Smooth muscle cell (in vitro differentiated cells): ENCODE measurements around the gene BCAN. TPM values are rescaled to one million over a fixed set of nuclear protein-coding genes. Genes with fewer than 3 reads are reported as not detected.
A peak's percentile ranks its signal among the peaks of the same experiment; 100 is the strongest.
"Not testable (repeated sequence)": the region's sequence is repeated elsewhere in the genome, so short reads cannot be mapped to it uniquely, and the experiment has no call there.

Experiments
- DNase-seq: peaks from one replicate; lab custom pipeline; 2025; ENCODE audit not compliant: unreplicated experiment; lab: John Stamatoyannopoulos, UW
- H2AFZ ChIP-seq: fragments of 200-600 bp; sonication (generic); 2 replicates; pipeline ENCODE4 v1.6.0; 2016; ENCODE audit warnings: antibody characterized with exemption, low read depth, mild to moderate bottlenecking
- H3F3A ChIP-seq: fragments of 200-600 bp; sonication (generic); 2 replicates; pipeline ENCODE4 v1.6.0; 2017; ENCODE audit warnings: antibody characterized with exemption, low read depth
- H3K27ac ChIP-seq: fragments of 200-600 bp; sonication (generic); 2 replicates; pipeline ENCODE4 v1.5.1; 2016; ENCODE audit warnings: low read depth, mild to moderate bottlenecking
- H3K27me3 ChIP-seq: fragments of 200-600 bp; sonication (generic); 2 replicates; pipeline ENCODE4 v1.6.1; 2016; ENCODE audit warnings: low read depth, mild to moderate bottlenecking
- H3K36me3 ChIP-seq: fragments of 200-600 bp; sonication (generic); 2 replicates; pipeline ENCODE4 v1.5.1; 2016; ENCODE audit warnings: low read depth
- H3K4me1 ChIP-seq: fragments of 200-600 bp; sonication (generic); 2 replicates; pipeline ENCODE4 v1.5.1; 2016; ENCODE audit warnings: low read depth
- H3K4me2 ChIP-seq: fragments of 200-600 bp; sonication (generic); 2 replicates; pipeline ENCODE4 v1.6.0; 2016; ENCODE audit warnings: mild to moderate bottlenecking
- H3K4me3 ChIP-seq: fragments of 200-600 bp; sonication (generic); 2 replicates; pipeline ENCODE4 v1.5.1; 2016; ENCODE audit warnings: mild to moderate bottlenecking
- H3K79me2 ChIP-seq: fragments of 200-600 bp; sonication (generic); 2 replicates; pipeline ENCODE4 v1.6.0; 2016; ENCODE audit warnings: low read depth, mild to moderate bottlenecking
- H3K9ac ChIP-seq: fragments of 200-600 bp; sonication (generic); 2 replicates; pipeline ENCODE4 v1.6.0; 2016; ENCODE audit warnings: low read depth
- H3K9me3 ChIP-seq: fragments of 200-600 bp; sonication (generic); replicated peaks from 2 replicates; pipeline ENCODE4 v1.5.1; 2016; ENCODE audit warnings: low read depth
- H4K20me1 ChIP-seq: fragments of 200-600 bp; sonication (generic); 2 replicates; pipeline ENCODE4 v1.6.0; 2016; ENCODE audit warnings: low read depth
- CTCF ChIP-seq: fragments of 200-600 bp; sonication (generic); IDR thresholded peaks from 2 replicates; pipeline ENCODE4 v1.5.1; 2017; ENCODE audit warnings: borderline replicate concordance, mild to moderate bottlenecking, antibody characterized with exemption; ENCODE audit not compliant: insufficient read depth, poor library complexity, severe bottlenecking
- WGBS: methylation state at CpG from one replicate; pipeline ENCODE4 v1.1.7; 2016; ENCODE audit warnings: low lambda C conversion rate; 5-methylcytosine and 5-hydroxymethylcytosine counted together
- polyA plus RNA-seq: library from polyadenylated mRNA; unstranded; fragments of >200 nt; fragmentation: Nextera tagmentation; extraction: Ambion mirVana; gene quantifications from 2 replicates; pipeline ENCODE4 v1.2.1, GENCODE V29; 2016
- total RNA-seq: library from RNA; depleted of rRNA; stranded (reverse); fragments of >200 nt; gene quantifications from 2 replicates; pipeline ENCODE4 v1.2.3, GENCODE V29; 2014

Gene BCAN
- total and polyA plus RNA-seq, 2 experiments from 2014 or later, result 0.79 TPM; not detected in 1

GRCh38 chr1:156601122-156601830 lies 40.6 kb upstream of the BCAN start, which contains the start of gene GPATCH4:
GPATCH4 (minus strand) TSS chr1:156601479.
- Histone ChIP-seq H3K9ac (peak within 1 kb of the TSS; percentile 76), H3K27me3 (no peaks in the 10 kb centered on the region), H3K27ac (peak within 1 kb of the TSS; percentile 65), H3K79me2 (peaks cover 20% of the 10 kb centered on the region), H3K4me3 (peak within 1 kb of the TSS; percentile 77), H4K20me1 (no peaks in the 10 kb centered on the region), H3K4me1 (peaks cover 7% of the 10 kb centered on the region), H3K36me3 (no peaks in the 10 kb centered on the region), H3K9me3 (no peaks in the 10 kb centered on the region), H3K4me2 (peak within 1 kb of the TSS; percentile 91), H2AFZ (peak within 1 kb of the TSS; percentile 97), H3F3A (no peaks in the 10 kb centered on the region)
- DNase-seq, result peak; percentile 28
- TF ChIP-seq CTCF, result no peak
- WGBS, result under 1% methylated on average over 35 of the region's 35 CpGs

- Histone ChIP-seq H4K20me1 (no peaks in the 10 kb centered on the region), H2AFZ (peak overlapping the region; percentile 97), H3F3A (no peaks in the 10 kb centered on the region), H3K9me3 (no peaks in the 10 kb centered on the region), H3K36me3 (no peaks in the 10 kb centered on the region), H3K79me2 (peaks cover 20% of the 10 kb centered on the region), H3K4me3 (peak overlapping the region; percentile 77), H3K9ac (peak overlapping the region; percentile 76), H3K27me3 (no peaks in the 10 kb centered on the region), H3K4me2 (peak overlapping the region; percentile 91), H3K4me1 (peaks cover 7% of the 10 kb centered on the region), H3K27ac (peak overlapping the region; percentile 65)
- TF ChIP-seq CTCF, result no peak
- WGBS, result 78% methylated on average over 12 of the region's 12 CpGs
- DNase-seq, result no peak
Observed at GRCh38 chr1:156601892-156602291, 40.0 kb upstream of the BCAN start.

- Histone ChIP-seq H3K79me2 (peaks cover 20% of the 10 kb centered on the region), H2AFZ (no peak overlapping the region), H3K9me3 (no peaks in the 10 kb centered on the region), H3K9ac (no peak overlapping the region), H3K27ac (no peak overlapping the region), H4K20me1 (no peaks in the 10 kb centered on the region), H3K4me2 (no peak overlapping the region), H3K36me3 (no peaks in the 10 kb centered on the region), H3K4me3 (no peak overlapping the region), H3K4me1 (peaks cover 7% of the 10 kb centered on the region), H3K27me3 (no peaks in the 10 kb centered on the region), H3F3A (no peaks in the 10 kb centered on the region)
- no peak for DNase-seq
- peak; percentile 29 for TF ChIP-seq CTCF
- 37% methylated on average over 10 of the region's 10 CpGs for WGBS
Observed at GRCh38 chr1:156602557-156602993, 39.3 kb upstream of the BCAN start.

- not testable (repeated sequence) for H3K27ac ChIP-seq, H3K9ac ChIP-seq, H3F3A ChIP-seq, H3K36me3 ChIP-seq, DNase-seq, H3K4me1 ChIP-seq, H3K27me3 ChIP-seq, H3K4me3 ChIP-seq, H2AFZ ChIP-seq, H3K79me2 ChIP-seq, H4K20me1 ChIP-seq, H3K4me2 ChIP-seq, H3K9me3 ChIP-seq
- 90% methylated on average over 4 of the region's 4 CpGs for WGBS
Observed at GRCh38 chr1:156607344-156607743, 34.6 kb upstream of the BCAN start.
